HG02938 (cell line): ENCODE data around the gene CHD1.

Source experiments
- ATAC-seq: cut with Tn5 transposase; IDR thresholded peaks from one replicate; pipeline ENCODE4 v1.9.1; 2021; ENCODE audit warnings: mild to moderate bottlenecking, moderate library complexity; ENCODE audit not compliant: unreplicated experiment

Gene CHD1

GRCh38 chr5:98905857-98906688, 22.7 kb downstream of the CHD1 start:
- ATAC-seq, result peak; percentile 51

GRCh38 chr5:98904780-98905179, 24.0 kb downstream of the CHD1 start:
- ATAC-seq, result no peak

- ATAC-seq, result no peak
Observed at GRCh38 chr5:98902733-98903132, 26.1 kb downstream of the CHD1 start.

GRCh38 chr5:98899456-98899855, 29.4 kb downstream of the CHD1 start:
- no peak for ATAC-seq

- no peak for ATAC-seq
Observed at GRCh38 chr5:98898743-98899142, 30.1 kb downstream of the CHD1 start.

GRCh38 chr5:98891591-98891990, 37.2 kb downstream of the CHD1 start:
- no peak for ATAC-seq

GRCh38 chr5:98880598-98880997, 48.2 kb downstream of the CHD1 start:
- no peak for ATAC-seq

GRCh38 chr5:98880151-98880550, 48.7 kb downstream of the CHD1 start:
- ATAC-seq, result no peak

GRCh38 chr5:98877600-98877999, 51.2 kb downstream of the CHD1 start:
- ATAC-seq, result no peak

DNA sequence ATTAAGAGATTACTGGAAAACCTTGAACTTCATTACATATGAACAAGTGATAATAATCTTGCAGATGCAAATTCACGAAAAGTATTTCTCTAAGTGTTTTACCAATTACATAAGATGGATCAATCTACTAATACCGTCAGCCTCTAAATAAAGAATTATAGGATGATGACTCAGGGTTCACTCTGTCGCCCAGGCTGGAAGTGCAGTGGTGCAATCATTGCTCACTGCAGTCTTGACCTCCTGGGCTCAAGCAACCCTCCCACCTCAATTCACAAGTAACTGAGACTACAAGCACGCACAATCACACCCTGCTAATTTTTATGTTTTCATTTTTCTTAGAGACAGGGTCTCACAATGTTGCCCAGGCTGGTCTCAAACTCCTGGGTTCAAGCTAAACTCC, 56.1 kb downstream of the CHD1 start:
- ATAC-seq, result no peak

- no peak for ATAC-seq
Observed at GRCh38 chr5:98865690-98866089, 63.1 kb downstream of the CHD1 start.

- ATAC-seq, result no peak
Observed at GRCh38 chr5:98847054-98847453, 81.8 kb downstream of the CHD1 start.

GRCh38 chr5:98846520-98846919, 82.3 kb downstream of the CHD1 start:
- no peak for ATAC-seq

- ATAC-seq, result no peak
Observed at GRCh38 chr5:98845878-98846277, 82.9 kb downstream of the CHD1 start.

DNA sequence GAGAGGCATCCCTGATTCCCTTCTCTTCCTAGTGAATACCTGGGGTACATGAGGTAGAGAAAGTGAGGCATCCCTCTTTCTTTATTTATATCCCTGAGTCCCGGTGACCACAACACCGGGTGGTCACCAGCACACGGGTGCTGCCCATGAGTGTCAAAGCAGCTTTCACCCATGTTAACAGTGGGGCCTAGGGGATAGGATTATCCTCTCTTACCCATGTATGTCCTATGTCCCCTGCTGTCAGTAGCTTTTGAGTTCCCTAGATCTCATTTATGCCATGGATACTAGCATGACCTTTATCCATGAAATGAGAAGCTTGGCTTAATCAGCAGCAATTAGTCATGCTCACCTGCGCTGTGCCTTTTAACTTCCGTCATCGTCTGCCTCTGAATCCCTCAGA, 83.9 kb downstream of the CHD1 start:
- ATAC-seq, result no peak

- ATAC-seq, result no peak
Observed at GRCh38 chr5:98843481-98843880, 85.3 kb downstream of the CHD1 start.

DNA sequence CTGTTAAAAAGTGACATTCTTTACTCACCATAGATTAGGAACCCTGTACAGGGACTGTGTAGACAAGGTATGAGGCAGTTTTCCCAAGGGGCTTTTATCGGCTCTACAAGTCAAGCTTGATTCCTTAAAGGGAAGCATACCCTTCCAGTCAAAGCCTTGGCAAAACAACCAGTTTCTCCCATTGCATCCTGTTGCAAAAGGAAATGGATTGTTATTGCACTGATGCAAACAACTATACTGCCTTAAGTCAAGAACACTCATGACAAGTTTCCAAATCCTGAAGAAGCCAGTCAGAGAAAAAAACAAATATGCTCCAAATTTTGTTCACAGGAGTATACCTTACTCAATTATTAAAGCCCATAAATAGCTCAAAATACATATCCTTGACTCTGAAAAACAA, 87.9 kb downstream of the CHD1 start:
- no peak for ATAC-seq

DNA sequence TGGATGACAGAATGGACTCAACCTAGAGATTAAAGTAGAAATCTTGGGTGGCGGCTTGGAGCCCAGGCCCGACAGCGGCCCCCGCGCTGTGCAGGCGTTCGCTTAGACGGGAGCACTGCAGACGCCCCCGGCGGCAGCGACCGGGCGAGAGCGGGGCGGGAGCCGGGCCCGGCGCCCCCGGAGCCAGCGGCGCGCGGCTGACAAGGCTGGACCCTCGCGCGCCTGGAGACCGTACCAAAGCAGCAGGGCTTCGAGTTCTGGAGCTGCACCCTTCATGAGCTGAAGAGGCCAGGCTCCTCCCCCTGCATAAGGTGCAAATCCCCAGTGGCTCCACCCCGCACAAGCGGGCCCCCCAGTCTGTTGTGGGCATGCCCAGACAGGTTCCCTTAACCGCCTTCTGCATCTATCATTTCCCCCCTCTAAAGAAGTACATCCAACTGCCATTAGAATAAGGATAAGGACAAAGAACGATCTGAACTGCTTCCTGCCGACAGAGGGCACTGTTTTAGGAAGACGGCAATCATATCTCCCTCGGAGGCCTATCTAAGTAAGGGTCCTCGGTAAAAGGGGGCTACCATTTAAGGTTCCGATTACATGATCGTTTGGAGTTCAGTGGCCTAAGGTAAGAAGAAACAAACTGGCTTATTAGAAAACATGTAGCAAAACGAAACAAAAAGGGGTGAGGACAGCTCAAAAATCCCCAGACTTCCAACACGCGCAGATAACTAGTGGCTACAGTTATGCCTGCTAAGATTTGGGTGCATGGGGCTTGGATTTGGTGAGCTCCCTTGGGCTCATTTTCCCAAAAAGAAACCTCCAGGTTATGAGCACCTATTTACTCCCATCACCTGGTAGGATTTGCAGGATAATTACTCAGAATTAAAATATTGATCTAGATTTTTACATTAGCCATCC, 89.1 kb downstream of the CHD1 start:
- peak; percentile 74 for ATAC-seq

DNA sequence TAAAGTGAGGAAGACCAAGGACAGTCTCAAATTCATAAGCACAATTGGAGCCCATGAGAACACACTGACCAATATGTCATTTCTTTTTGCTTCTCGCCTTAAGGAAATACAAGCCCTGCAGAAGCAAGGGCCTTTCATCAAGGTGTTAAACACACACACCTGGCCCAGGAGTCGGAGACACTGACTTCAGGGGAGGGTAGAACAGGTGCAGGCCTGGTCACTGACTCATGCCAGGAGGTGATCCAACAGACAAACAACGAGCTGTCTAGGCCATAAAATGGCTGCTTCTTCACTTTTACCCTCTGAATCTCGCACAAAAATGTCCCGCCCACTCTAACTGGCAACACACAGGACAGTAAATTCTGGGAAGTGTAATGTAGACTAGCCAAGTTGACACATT, 92.6 kb downstream of the CHD1 start:
- ATAC-seq, result no peak

GRCh38 chr5:98827588-98828284, 101.1 kb downstream of the CHD1 start:
- ATAC-seq, result no peak

- ATAC-seq, result peak; percentile 58
Observed at GRCh38 chr5:98827161-98827560, 101.6 kb downstream of the CHD1 start.
